ENCODE measurements around the gene TRIML1.

TRIML1 gene

DNA sequence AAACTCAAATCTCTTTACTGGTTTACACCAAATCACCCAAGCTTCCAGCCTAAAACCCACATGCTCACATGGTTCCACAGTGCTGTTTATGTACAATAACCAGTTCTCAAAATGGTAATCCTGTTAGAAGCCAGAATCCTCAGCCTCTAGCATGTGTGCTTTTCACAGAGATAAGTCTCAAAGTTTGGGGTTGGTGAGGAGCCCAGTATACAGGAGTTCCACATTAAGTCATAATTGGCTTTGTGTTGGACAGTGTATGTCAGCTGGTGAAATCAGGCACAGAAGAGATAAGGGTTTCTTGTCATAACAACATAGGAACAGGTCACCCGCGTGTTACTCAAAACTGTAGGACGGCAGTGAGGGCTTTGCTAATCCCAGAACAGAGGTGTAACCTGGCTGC is at the start of gene TRIML1:
Gene TRIML1, plus strand, starts transcription at position 301 of the 400 bp plus-strand sequence. CDS start 118 bp downstream, outside the sequence.
- no peak for DNase-seq (ENCODE audit: low read depth in 1 of 2, low spot score in 1 of 2)

DNA sequence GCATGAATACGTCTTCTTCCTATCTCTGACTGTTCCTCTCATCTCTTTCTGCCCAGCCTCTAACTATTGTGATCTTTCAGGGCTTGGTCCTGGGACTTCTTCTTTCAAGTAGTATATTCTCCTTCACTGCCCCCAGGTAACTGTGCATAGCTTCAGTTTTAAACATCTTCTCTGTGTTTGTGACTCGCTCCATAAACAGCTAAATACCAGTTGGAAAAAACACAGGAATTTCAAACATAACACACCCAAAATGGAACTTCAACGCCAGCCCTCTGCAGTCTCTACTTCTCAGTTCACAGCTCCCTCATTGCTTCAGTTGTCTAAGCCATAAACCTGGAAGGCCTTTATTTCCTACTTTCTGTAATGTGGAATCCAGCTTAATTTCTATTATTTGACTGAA is 46.4 kb upstream of the TRIML1 start:
- DNase-seq (ENCODE audit: low read depth in 1 of 2, low spot score in 1 of 2): no peak

DNA sequence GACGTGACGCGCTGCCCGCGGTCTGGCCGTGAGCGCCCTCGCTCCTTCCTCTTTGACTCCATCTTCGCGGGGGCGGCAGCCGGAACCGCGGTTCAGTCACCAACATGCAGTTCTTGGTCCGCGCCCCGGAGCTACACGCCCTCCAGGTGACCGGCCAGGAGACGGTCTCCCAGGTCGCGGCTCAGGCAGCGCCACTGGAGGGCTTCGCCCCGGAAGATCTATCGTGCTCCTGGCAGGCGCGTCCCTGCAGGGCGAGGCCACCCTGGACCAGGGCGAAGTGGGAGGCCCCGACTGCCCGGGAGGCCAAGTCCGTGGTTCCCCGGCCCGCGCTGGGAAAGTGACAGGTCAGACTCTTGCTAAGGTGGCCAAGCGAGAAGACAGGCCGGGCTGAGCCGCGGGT is 32.8 kb upstream of the TRIML1 start:
- no peak for DNase-seq (ENCODE audit: low read depth in 1 of 2, low spot score in 1 of 2)

- no peak for DNase-seq (ENCODE audit: low read depth in 1 of 2, low spot score in 1 of 2)
These were observed 31.1 kb upstream of the TRIML1 start for GRCh38 chr4:188107931-188108843.

DNA sequence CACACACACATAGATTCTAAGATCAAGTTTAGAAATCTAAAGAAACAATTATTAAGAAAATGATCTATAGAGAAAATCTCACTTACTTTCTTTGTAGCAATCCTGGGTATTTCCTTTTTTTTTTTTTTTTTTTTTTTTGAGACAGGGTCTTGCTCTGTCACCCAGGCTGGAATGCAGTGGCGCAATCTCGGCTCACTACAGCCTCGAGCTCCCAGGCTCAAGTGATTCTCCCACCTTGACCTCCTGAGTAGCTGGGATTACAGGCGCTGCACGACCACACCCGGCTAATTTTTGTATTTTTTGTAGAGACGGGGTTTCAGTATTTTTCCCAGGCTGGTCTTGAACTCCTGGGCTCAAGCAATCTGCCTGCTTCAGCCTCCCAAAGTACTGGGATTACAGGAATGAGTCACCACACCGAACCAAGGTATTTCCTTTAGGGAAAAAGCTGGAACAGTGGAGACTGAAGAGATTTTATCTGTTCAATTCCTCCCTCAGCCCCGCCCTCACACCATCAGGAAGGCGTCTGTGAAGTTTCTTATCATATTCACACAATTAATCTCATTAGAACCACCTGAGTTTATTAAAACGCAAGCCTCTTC is 30.0 kb upstream of the TRIML1 start, which contains the start of gene TRIML2:
Gene TRIML2, minus strand, starts transcription at position 447 of the 599 bp plus-strand sequence. CDS start 4,235 bp downstream, outside the sequence.
- no peak for DNase-seq (ENCODE audit: low read depth in 1 of 2, low spot score in 1 of 2)

DNA sequence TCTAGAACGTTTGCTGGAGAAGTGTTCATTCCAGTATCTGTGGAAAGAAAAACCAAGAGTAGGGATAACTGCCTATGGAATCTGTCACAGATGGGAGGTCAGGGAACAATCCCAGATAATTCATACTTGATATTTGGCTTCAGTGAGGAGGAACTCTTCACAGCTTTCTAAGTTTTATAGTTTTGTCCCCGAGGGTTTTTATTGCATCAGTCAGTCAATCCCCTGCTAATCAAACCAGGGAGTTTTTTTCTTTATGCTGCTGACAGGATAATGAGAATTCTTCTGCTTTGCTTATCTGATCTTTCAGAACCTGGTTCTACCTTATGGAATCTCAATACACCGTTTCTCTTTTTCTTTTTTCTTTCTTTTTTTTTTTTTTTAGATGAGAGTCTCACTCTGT is 29.2 kb upstream of the TRIML1 start:
- no peak for DNase-seq (ENCODE audit: low read depth in 1 of 2, low spot score in 1 of 2)

- DNase-seq (ENCODE audit: low read depth in 1 of 2, low spot score in 1 of 2): no peak
These were observed 28.3 kb upstream of the TRIML1 start for GRCh38 chr4:188110741-188111471.

DNA sequence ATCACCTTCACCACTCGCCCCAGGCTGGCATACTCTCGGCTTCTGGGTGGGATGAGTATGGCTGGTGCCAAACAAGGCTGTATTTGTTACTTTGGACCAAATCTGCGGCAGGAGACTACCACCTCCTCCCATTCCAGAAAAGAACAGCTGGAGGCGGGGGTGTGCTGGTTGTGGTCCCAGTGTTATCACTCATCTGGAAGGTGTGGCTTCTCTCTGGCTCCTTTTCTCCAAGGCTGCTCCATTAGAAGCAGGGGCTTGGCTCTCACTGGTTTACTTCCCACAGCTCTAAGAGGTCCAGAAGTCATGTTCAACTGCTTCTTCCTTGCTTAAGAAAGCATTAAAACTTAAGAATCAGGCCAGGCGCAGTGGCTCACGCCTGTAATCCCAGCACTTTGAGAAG is 27.3 kb upstream of the TRIML1 start:
- DNase-seq (ENCODE audit: low read depth in 1 of 2, low spot score in 1 of 2): no peak

GRCh38 chr4:188113156-188113555 is 26.1 kb upstream of the TRIML1 start:
- no peak for DNase-seq (ENCODE audit: low read depth in 1 of 2, low spot score in 1 of 2)

GRCh38 chr4:188117631-188118324 is 21.5 kb upstream of the TRIML1 start:
- no peak for DNase-seq (ENCODE audit: low read depth in 1 of 2, low spot score in 1 of 2)

- DNase-seq (ENCODE audit: low read depth in 1 of 2, low spot score in 1 of 2): no peak
These were observed 17.7 kb upstream of the TRIML1 start for GRCh38 chr4:188121530-188121929.

- DNase-seq (ENCODE audit: low read depth in 1 of 2, low spot score in 1 of 2): no peak
These were observed 11.9 kb upstream of the TRIML1 start for GRCh38 chr4:188127214-188127874.

DNA sequence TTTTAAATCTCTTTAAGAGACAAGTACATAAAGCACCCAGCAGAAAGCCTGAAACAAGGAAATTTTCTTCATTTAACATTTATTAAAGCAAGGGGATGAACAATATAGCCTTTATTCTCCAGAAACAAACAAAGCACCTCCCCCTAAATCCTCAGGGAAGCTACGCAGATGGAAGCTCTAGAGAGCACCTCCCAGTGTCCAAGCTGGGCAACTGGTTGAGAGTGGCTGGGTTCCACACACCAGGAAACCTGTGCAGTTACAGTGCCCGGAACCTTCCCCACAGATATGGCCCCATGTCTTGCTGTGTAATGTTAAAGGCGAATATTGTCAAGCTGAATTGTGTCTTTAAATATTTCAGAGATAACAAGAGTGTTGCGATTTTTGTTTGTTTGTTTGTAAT is 8.9 kb upstream of the TRIML1 start:
- DNase-seq (ENCODE audit: low read depth in 1 of 2, low spot score in 1 of 2): no peak

- no peak for DNase-seq (ENCODE audit: low read depth in 1 of 2, low spot score in 1 of 2)
These were observed 7.0 kb upstream of the TRIML1 start for GRCh38 chr4:188132232-188132631.

DNA sequence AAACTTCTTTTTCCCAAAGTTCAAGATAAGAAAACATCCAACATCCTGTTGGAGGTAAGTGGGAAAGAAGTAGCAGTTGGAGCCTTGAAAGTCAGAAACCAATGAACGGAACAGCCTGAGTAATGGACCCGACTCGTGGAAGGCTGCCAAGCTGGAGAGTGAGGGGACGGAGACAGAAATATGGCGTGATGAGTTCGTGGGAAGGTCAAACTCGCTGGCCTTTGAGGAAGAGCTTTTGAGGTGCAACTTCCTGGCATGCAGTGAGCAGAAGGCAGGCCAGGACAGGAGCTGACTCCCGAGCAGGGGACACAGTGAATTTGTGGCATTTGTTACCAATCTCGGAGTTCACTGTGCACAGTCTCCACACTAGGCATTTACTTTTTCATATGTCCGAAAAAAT is 1.0 kb upstream of the TRIML1 start:
- no peak for DNase-seq (ENCODE audit: low read depth in 1 of 2, low spot score in 1 of 2)

GRCh38 chr4:188139671-188140070 is 430 bp downstream of the TRIML1 start:
- DNase-seq (ENCODE audit: low read depth in 1 of 2, low spot score in 1 of 2): no peak

- DNase-seq (ENCODE audit: low read depth in 1 of 2, low spot score in 1 of 2): no peak
These were observed 4.5 kb downstream of the TRIML1 start for GRCh38 chr4:188143731-188144130.

DNA sequence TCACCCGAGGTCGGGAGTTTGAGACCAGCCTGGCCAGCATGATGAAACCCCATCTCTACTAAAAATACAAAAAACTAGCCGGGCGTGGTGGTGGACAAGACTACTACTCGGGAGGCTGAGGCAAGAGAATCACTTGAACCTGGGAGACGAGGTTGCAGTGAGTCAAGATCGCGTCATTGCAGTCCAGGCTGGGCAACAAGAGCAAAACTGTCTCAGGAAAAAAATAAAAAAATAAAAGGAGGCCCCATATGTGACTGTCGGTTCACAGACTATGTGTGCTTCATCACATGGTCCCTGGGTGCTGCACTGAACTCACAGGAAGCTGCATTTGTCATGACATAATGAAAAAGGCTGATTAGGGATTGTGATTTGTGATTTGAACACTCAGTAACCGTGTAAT is 6.4 kb downstream of the TRIML1 start:
- no peak for DNase-seq (ENCODE audit: low read depth in 1 of 2, low spot score in 1 of 2)

DNA sequence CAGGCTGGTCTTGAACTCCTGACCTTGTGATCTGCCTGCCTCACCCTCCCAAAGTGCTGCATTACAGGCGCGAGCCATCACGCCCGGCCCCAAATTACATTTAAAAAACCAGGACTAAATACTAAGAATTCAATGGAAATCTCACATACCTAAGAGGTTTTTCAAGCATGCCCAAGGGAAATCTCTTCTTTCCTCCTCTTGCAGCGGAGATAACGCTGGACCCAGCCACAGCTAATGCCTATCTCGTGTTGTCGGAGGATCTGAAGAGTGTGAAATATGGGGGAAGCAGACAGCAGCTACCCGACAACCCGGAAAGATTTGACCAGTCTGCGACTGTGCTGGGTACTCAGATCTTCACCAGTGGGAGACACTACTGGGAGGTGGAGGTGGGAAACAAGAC is 7.4 kb downstream of the TRIML1 start:
- no peak for DNase-seq (ENCODE audit: low read depth in 1 of 2, low spot score in 1 of 2)

- no peak for DNase-seq (ENCODE audit: low read depth in 1 of 2, low spot score in 1 of 2)
These were observed 7.9 kb downstream of the TRIML1 start for GRCh38 chr4:188147176-188147575.

DNA sequence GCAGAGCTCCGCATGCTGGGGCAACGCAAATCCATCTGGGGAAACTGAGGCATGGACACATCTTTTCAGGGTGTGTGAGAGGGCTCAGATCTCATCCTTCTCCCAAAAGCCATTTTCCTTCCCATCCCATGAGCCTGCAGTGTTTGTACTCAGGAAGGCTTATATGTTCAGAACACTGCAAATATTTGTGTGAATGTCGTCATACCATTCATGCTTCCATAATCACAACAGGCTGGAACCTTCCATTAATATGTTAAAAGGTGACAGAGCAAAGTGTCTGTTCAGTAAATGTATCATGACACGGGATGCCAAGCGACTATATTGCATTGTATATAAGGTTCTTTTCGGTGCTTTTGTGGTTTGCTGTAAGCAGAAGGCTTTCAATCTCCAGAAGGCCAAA is 8.5 kb downstream of the TRIML1 start:
- DNase-seq (ENCODE audit: low read depth in 1 of 2, low spot score in 1 of 2): no peak

Measured in activated CD4-positive, alpha-beta T cell treated with anti-CD3 and anti-CD28 coated beads, Interleukin-2, amount 50 U/mL, for 24 hours (primary cell).